Lower lobe of right lung (tissue), 2 donors: Measurements from ENCODE around the gene SLBP. TPM values are rescaled to one million over a fixed set of nuclear protein-coding genes. Genes with fewer than 3 reads are reported as not detected.

Experiments
- ATAC-seq, 2 donors: fragments of 200-7000 bp; cut with Tn5 transposase; one replicate each; pipeline ENCODE4 v1.9.1; 2020 to 2022; ENCODE audit warnings: mild to moderate bottlenecking in 2 of 2, moderate library complexity in 2 of 2
- DNase-seq: peaks from one replicate; pipeline ENCODE4 v3.0.0-alpha.2; 2020
- H3K27ac ChIP-seq: fragments of 200-600 bp; one replicate; pipeline ENCODE4 v1.8.0; 2022
- H3K27me3 ChIP-seq: fragments of 200-600 bp; one replicate; pipeline ENCODE4 v1.8.0; 2022; ENCODE audit warnings: low read depth
- H3K36me3 ChIP-seq: fragments of 200-600 bp; one replicate; pipeline ENCODE4 v1.8.0; 2022; ENCODE audit warnings: mild to moderate bottlenecking
- H3K4me1 ChIP-seq: fragments of 200-600 bp; one replicate; pipeline ENCODE4 v1.8.0; 2022
- H3K4me3 ChIP-seq: fragments of 200-600 bp; one replicate; pipeline ENCODE4 v1.8.0; 2022; ENCODE audit warnings: mild to moderate bottlenecking
- H3K9me3 ChIP-seq: fragments of 200-600 bp; one replicate; pipeline ENCODE4 v1.8.0; 2022
- CTCF ChIP-seq: fragments of 200-600 bp; IDR thresholded peaks from one replicate; pipeline ENCODE4 v1.8.0; 2022; ENCODE audit warnings: antibody characterized with exemption, mild to moderate bottlenecking
- intact Hi-C: fragments of 100-400 bp; cut with DNase I; formaldehyde crosslinking; loops from one replicate; pipeline ENCODE4 v1.11.0; 2022
- total RNA-seq: library from RNA; stranded (reverse); fragmentation: NEBNext Ultra II Directional; extraction: Animal tissue kit (Norgen Biotek cat#: 25700); gene quantifications from one replicate; pipeline ENCODE4 v1.2.1, GENCODE V29; 2021
- donor health status: DM: no; HTN: yes; CAD: no; lungs with severe emphysema.

Gene SLBP
- total RNA-seq, 1 donor from 2014 or later, result 31.6 TPM

- peak overlapping the region; percentile 99 for H3K27ac ChIP-seq
- DNase-seq (peak; percentile 70), ATAC-seq (peak; percentile 42 to 53)
- H3K4me3 ChIP-seq, result peak overlapping the region; percentile 95
- H3K9me3 ChIP-seq, result no peaks in the 10 kb centered on the region
- H3K27me3 ChIP-seq, result no peaks in the 10 kb centered on the region
- peaks cover 27% of the 10 kb centered on the region for H3K36me3 ChIP-seq
- peaks cover 65% of the 10 kb centered on the region for H3K4me1 ChIP-seq
- intact Hi-C loops, result no loop called here
- no peak for TF ChIP-seq CTCF
These were observed 426 bp downstream of the SLBP start for GRCh38 chr4:1711571-1712215.

- TF ChIP-seq CTCF, result no peak
- ATAC-seq (no peak), DNase-seq (no peak)
- peak overlapping the region; percentile 95 for H3K4me3 ChIP-seq
- peak overlapping the region; percentile 99 for H3K27ac ChIP-seq
- intact Hi-C loops, result no loop called here
- no peaks in the 10 kb centered on the region for H3K27me3 ChIP-seq
- no peaks in the 10 kb centered on the region for H3K9me3 ChIP-seq
- H3K36me3 ChIP-seq, result peaks cover 27% of the 10 kb centered on the region
- peaks cover 65% of the 10 kb centered on the region for H3K4me1 ChIP-seq
These were observed 1.0 kb downstream of the SLBP start for GRCh38 chr4:1711055-1711570.

- Histone ChIP-seq H3K27me3 (no peaks in the 10 kb centered on the region), H3K36me3 (peaks cover 37% of the 10 kb centered on the region), H3K4me1 (peaks cover 42% of the 10 kb centered on the region), H3K4me3 (no peak overlapping the region), H3K27ac (no peak overlapping the region), H3K9me3 (no peaks in the 10 kb centered on the region)
- TF ChIP-seq CTCF, result no peak
- intact Hi-C loops, result no loop called here
- no peak for DNase-seq
- no peak for ATAC-seq
These were observed 3.5 kb downstream of the SLBP start for GRCh38 chr4:1708581-1708980.

- intact Hi-C loops, result no loop called here
- Histone ChIP-seq H3K4me3 (no peak overlapping the region), H3K27me3 (no peaks in the 10 kb centered on the region), H3K9me3 (no peaks in the 10 kb centered on the region), H3K4me1 (peaks cover 36% of the 10 kb centered on the region), H3K27ac (no peak overlapping the region), H3K36me3 (peaks cover 59% of the 10 kb centered on the region)
- no peak for TF ChIP-seq CTCF
- no peak for ATAC-seq
- DNase-seq, result peak; percentile 25
These were observed 5.8 kb downstream of the SLBP start for GRCh38 chr4:1706358-1706757.

GRCh38 chr4:1705732-1706131 lies 6.4 kb downstream of the SLBP start:
- H3K4me3 ChIP-seq, result no peak overlapping the region
- no peaks in the 10 kb centered on the region for H3K27me3 ChIP-seq
- peak; percentile 25 for DNase-seq
- peaks cover 31% of the 10 kb centered on the region for H3K4me1 ChIP-seq
- no peak for ATAC-seq
- H3K27ac ChIP-seq, result no peak overlapping the region
- TF ChIP-seq CTCF, result no peak
- H3K9me3 ChIP-seq, result no peaks in the 10 kb centered on the region
- intact Hi-C loops, result no loop called here
- peaks cover 64% of the 10 kb centered on the region for H3K36me3 ChIP-seq
